Stimulated activated CD4-positive, alpha-beta T cell treated with anti-CD3 and anti-CD28 coated beads, Interleukin-1b, Interleukin-23, amount 100 ng/mL, for 4 hours (primary cell): ENCODE measurements around the gene BICD1.

Experiments
- DNase-seq, 2 donors: peaks; one replicate each; pipeline ENCODE4 v3.0.0-alpha.2; 2020; ENCODE audit warnings: low read depth in 2 of 2

The BICD1 gene

GRCh38 chr12:32402170-32402569, 295.5 kb downstream of the BICD1 start:
- DNase-seq: no peak

DNA sequence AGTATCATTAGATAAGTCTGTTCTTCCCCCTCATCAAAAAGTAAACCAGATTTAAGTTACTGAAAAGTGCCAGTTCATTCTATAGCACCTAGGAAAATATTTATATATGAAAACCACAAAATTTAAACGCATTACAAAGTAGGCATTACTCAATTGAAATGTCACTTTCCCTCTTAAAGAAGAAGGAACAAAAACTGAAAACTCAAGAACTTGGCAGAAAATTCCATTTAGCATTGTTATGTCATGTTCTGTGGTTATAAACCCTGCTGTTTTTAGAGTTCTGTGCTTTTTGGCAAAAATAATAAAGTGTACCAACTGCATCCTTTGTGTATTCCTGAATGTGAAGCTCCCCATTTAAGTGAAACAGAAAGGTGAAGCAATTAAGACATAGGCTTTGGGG, 296.3 kb downstream of the BICD1 start:
- DNase-seq: no peak

- no peak for DNase-seq
Observed at GRCh38 chr12:32407795-32408194, 301.1 kb downstream of the BICD1 start.

- DNase-seq: no peak
Observed at GRCh38 chr12:32413412-32413811, 306.8 kb downstream of the BICD1 start.

GRCh38 chr12:32418221-32418620, 311.6 kb downstream of the BICD1 start:
- no peak for DNase-seq

DNA sequence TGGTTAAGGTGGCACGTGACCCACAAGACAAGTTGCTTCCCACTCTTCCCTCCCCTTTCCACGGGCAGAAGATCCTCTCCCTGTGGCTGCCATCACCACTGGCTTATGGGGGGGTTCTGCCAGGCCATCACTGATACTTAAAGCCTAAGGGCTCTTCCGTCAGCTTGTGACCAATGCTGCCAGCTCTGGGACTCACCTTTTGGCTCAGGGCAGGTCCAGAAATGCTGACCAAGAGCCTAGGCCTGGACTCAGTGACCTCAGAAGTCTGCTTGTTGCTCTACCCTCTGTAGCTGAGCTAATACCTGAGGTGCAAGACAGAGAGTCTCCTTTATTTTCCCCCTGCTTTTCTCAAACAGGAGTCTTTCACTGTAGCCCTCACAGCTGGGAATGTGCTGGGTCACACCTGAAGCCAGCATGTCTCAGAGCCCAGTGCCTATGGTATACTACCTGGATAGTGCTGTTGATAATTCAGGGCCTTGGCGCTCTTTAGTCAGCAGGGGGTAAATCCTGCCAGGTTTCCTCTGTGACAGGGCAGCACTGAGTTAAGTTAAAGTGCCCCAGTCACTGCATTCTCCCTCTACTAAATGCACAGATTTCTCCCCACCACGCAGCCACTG, 312.4 kb downstream of the BICD1 start:
- no peak for DNase-seq

- no peak for DNase-seq
Observed at GRCh38 chr12:32419520-32419960, 312.9 kb downstream of the BICD1 start.

- DNase-seq: no peak
Observed at GRCh38 chr12:32420356-32420755, 313.7 kb downstream of the BICD1 start.

DNA sequence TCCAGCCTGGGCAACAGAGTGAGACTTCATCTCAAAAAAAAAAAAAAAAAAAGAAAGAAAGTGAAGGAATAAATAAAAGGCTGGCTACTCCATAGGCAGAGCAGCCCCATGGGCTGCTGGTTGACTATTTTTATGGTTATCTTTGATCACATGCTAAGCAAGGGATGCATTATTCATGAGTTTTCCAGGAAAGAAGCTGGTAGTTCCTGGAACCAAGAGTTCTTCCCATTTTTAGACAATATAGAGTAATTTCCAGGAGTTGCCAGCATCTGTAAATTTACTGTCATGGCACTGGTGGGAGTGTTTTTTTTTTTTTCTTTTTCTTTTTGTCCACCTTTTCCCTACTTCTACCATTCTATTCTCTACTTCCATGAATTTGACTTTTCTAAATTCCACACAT, 316.9 kb downstream of the BICD1 start:
- no peak for DNase-seq

- DNase-seq: no peak
Observed at GRCh38 chr12:32431025-32431424, 324.4 kb downstream of the BICD1 start.
